Measurements from ENCODE around the gene DBR1.

DNA sequence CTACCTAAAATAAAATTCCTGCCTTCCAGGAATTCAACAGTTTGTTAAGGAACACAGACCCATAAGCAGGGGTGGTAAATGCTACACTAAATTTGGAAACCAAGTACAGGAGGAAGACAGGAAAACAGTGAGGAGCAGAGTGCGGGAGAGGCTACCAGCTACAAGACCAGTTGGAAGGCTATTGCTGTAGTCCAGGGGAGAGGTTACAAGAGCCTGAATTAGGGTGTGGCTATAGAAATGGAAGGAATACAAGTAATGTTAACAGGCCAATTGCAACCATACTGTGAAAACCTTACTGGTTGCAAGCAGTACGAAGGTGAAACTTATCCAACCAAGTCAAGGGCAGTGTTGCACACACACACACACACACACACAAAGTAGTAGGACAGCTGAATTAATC lies 11.5 kb upstream of the DBR1 start:
- TF ChIP-seq, protein P1, sequence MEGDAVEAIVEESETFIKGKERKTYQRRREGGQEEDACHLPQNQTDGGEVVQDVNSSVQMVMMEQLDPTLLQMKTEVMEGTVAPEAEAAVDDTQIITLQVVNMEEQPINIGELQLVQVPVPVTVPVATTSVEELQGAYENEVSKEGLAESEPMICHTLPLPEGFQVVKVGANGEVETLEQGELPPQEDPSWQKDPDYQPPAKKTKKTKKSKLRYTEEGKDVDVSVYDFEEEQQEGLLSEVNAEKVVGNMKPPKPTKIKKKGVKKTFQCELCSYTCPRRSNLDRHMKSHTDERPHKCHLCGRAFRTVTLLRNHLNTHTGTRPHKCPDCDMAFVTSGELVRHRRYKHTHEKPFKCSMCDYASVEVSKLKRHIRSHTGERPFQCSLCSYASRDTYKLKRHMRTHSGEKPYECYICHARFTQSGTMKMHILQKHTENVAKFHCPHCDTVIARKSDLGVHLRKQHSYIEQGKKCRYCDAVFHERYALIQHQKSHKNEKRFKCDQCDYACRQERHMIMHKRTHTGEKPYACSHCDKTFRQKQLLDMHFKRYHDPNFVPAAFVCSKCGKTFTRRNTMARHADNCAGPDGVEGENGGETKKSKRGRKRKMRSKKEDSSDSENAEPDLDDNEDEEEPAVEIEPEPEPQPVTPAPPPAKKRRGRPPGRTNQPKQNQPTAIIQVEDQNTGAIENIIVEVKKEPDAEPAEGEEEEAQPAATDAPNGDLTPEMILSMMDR (conservative IDR thresholded peaks at IDR 0.05; ENCODE audit: low read depth in 2 of 2), result no peak
- no peak for TF ChIP-seq CREB1 (CRISPR knock-in tag; IDR thresholded peaks at IDR 0.05; ENCODE audit: low read depth)
- no peak for TF ChIP-seq POLR2AphosphoS5 (IDR thresholded peaks at IDR 0.05; ENCODE audit: low read depth)
- no peak for TF ChIP-seq EZH2 (IDR thresholded peaks at IDR 0.05; ENCODE audit: low read depth, unreplicated experiment)
- TF ChIP-seq, protein P2, sequence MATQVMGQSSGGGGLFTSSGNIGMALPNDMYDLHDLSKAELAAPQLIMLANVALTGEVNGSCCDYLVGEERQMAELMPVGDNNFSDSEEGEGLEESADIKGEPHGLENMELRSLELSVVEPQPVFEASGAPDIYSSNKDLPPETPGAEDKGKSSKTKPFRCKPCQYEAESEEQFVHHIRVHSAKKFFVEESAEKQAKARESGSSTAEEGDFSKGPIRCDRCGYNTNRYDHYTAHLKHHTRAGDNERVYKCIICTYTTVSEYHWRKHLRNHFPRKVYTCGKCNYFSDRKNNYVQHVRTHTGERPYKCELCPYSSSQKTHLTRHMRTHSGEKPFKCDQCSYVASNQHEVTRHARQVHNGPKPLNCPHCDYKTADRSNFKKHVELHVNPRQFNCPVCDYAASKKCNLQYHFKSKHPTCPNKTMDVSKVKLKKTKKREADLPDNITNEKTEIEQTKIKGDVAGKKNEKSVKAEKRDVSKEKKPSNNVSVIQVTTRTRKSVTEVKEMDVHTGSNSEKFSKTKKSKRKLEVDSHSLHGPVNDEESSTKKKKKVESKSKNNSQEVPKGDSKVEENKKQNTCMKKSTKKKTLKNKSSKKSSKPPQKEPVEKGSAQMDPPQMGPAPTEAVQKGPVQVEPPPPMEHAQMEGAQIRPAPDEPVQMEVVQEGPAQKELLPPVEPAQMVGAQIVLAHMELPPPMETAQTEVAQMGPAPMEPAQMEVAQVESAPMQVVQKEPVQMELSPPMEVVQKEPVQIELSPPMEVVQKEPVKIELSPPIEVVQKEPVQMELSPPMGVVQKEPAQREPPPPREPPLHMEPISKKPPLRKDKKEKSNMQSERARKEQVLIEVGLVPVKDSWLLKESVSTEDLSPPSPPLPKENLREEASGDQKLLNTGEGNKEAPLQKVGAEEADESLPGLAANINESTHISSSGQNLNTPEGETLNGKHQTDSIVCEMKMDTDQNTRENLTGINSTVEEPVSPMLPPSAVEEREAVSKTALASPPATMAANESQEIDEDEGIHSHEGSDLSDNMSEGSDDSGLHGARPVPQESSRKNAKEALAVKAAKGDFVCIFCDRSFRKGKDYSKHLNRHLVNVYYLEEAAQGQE (IDR thresholded peaks at IDR 0.05; ENCODE audit: unreplicated experiment), result no peak
